ENCODE results near the gene HOXC6.
"Not testable (repeated sequence)": the region's sequence is repeated elsewhere in the genome, so short reads cannot be mapped to it uniquely, and the experiment has no call there.

Gene HOXC6

GRCh38 chr12:54038284-54038870 is 10.1 kb downstream of the HOXC6 start:
- DNase-seq (ENCODE audit: extremely low read depth in 1 of 2, low read depth in 1 of 2), result no peak

DNA sequence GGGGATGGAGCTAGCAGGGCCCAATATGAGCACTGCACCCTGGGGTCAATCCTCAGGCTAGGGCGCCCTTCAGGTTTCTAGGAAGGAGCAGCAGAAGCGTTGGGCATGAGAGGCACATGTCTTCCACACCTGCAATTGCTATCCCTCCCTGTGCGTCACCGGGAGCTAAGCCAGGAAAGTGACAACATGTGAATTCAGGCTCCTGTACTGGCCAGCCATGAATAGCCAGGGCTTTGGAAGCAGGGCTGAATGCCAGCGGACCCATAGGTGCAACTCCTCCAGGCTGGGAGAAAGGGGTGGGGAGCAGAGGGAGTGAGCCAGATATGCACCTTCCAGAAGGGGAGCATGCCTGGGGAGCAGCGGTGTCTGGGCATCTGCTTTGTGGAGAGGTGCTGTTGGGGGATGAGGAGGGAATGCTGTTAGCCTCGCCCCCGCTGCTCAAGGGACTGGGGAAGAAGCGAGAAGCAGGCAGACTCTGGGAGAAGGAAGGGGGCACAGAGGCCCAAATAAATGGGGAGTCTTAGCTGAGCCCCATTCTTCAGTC is 10.7 kb downstream of the HOXC6 start:
- DNase-seq (ENCODE audit: extremely low read depth in 1 of 2, low read depth in 1 of 2), result no peak

DNA sequence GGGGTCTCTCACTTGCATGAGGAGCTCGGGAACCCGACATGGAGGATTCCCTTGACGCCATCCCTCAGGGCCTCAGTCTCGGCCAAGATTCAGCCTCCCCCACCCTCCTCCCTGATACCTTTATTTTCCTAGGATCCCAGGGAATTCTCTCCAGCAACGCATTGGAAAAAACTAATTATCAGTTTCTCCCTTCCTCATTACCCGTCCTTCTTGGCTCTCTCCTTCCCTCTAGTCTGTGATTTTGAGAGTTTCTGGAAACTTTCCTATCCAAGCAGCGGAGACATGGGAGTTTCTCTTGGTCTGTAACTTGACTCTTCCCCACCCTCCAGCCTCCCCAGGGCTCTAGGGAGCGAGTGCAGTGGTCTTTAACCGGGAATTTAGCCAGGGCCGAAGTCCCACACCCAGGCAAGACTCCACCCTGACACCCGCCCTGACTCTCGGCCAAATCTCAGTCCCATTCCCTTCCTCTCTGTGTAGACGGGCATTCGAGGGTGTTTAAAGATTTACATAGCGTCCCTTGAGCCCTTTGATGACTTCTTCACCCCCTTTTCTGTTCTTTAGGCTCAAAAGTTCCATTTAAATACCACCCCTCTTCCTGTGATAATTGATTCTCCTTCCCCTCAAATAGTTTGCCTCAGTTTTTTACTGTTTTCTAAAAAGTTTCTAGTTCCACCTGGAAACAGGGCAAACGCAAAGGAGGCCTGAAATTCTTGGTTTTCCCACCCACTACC is 11.3 kb downstream of the HOXC6 start:
- DNase-seq (ENCODE audit: extremely low read depth in 1 of 2, low read depth in 1 of 2), result no peak

- DNase-seq (ENCODE audit: extremely low read depth in 1 of 2, low read depth in 1 of 2), result no peak
Observed at GRCh38 chr12:54040148-54040494, 11.9 kb downstream of the HOXC6 start.

DNA sequence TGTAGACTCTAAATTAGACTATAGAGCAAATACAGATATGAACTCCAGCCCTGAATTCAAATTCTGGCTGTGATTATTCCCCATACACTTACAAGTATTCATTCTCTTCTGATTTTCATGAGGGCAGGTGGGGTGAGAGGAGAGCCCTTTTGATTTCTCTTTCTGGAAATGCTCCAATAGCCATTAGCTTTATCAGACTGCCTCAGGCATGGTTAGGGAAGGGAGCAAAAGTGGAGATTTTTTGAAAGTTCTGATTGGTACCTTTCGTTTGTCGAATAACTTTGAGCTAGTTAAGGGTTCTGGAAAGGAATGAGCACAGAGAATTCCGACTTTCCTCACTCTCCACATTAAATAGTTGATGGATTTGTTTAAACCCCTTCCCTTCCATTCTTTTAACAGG is 12.4 kb downstream of the HOXC6 start:
- no peak for DNase-seq (ENCODE audit: extremely low read depth in 1 of 2, low read depth in 1 of 2)

DNA sequence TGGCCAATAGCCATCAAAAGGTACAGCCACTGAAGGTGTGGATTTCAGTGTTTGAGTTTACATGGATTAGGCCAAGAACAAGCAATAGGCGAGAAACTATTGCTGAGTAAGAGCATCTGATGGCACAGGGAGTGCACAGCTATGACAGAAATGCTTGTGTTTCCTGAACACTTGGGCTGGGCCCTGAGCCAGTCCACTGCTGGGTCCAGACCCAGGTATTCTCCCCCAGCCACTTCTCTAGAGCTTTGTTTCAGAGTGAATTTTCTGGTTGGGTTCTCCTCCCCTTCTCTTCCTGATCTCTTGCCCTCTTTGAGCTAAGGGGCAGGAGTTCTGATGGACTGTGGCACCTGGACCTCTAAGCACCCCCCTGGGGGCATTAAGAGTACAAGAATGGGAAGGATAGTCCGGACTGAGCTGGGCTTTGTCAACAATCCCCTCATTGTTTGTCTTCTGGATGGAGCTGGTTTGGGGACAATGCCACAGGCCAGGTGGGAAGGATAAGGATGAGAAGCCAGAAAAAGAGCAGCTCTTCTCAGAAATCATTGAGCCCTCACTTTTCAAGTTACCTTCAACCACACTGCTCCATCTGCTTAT is 13.0 kb downstream of the HOXC6 start:
- no peak for DNase-seq (ENCODE audit: extremely low read depth in 1 of 2, low read depth in 1 of 2)

GRCh38 chr12:54042033-54042432 is 13.8 kb downstream of the HOXC6 start:
- DNase-seq (ENCODE audit: extremely low read depth in 1 of 2, low read depth in 1 of 2), result not testable (repeated sequence)

- no peak for DNase-seq (ENCODE audit: extremely low read depth in 1 of 2, low read depth in 1 of 2)
Observed at GRCh38 chr12:54042970-54043853, 15.0 kb downstream of the HOXC6 start.

DNA sequence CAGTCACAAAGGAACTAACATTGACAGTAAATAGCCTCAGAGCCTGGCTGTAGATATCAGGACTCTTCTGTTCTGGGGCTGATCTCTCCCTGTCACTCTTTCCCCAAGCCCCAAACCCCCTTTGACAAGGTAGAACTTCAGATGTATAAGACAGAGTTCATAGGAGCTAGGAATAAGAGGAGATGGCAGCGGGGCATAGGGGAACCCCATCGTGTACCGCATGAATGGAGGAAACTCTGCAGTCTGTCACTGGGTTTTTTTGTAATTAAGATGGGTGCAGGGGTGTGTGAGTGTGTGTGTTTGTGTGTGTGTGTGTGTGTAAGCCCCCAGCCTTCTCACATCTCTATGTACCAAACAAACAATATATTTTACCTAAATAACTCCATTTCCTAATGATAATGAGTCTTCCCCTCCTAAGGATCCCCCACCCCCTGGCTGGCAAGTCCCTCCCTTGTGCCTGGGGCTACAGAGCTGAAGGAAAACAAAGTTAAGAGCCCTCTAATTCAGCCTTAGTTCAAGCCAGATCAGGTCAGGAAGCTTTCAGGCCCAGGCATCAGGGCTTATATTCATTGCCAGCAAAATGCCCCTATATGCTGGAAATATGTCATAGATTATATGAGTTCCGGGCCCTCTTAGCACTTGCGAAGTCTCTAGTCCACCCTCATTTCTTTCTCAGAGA is 16.3 kb downstream of the HOXC6 start:
- no peak for DNase-seq (ENCODE audit: extremely low read depth in 1 of 2, low read depth in 1 of 2)

DNA sequence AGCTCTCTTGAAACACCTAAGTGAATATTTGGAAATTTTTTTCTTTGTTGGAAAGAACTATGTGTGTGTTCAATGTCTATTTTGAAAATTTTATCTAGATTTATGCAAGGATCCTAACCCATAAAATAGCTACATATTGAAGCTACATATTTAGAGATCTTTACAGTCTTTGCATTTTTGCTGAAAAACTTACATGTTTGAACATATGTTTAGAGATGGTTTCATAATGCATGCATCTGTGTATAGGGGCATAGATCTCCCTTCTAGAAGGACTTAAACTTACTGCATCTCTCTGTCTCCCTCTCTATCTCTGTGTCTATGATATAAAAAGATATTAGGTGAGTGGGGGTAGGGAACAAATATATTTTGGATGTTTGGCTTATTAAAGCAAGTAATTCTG is 17.2 kb downstream of the HOXC6 start:
- DNase-seq (ENCODE audit: extremely low read depth in 1 of 2, low read depth in 1 of 2), result no peak

- DNase-seq (ENCODE audit: extremely low read depth in 1 of 2, low read depth in 1 of 2), result no peak
Observed at GRCh38 chr12:54045868-54046521, 17.8 kb downstream of the HOXC6 start.

DNA sequence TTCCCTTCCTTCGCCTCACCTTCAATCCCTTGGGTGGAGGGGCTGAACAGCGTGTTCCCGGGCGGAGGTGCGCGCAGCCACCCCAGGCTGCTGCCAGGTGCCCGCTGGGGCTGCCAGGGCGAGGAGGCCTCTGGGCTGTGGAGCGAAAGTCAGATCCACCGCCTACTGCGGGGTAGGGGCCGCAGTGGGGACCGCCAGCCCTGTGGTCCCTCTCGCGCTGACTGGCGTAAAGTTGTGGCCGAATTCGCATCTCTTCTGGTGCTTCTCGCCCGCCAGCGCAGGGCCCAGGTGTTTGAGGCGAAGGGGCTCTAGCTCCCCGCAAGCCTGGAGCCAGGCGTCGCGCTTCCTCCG is 18.5 kb downstream of the HOXC6 start:
- no peak for DNase-seq (ENCODE audit: extremely low read depth in 1 of 2, low read depth in 1 of 2)

DNA sequence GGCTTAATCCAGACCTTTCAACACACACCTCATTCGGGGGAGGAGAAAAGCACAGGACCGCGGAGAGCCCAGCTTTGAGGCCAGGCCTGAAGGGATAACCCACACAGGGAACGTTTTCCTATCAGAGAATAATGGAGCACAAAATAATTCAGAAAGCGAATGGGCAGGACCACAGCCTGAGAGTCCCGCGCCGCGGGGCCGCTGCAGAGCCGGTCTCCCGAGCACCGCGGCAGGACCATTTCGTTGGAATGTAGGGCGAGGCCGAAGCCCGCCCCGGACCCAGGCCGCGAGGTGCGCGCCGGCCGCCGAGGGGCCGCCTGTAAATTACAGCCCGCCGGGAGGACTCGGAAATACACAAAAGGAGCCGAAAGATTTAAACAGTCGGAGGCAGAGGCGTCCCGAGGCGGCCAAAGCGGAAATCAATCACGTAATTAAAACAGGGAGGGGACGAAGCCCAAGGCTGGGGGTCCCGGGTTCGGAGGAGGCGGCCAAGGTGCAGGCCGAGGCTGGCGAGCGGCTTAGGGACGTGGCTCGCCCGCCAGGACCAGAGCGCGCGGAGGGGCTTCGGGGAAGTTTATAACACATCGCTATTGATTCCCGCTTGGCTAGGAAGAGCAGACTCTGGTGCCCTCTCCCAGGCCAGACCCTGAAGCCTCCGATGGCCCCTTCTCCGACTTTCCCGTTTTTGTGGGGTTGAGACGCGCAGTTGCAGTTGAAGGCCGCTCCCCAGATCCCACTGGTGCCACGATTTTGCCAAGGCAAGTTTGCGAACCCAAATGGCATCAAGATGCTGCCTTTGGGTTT is 19.1 kb downstream of the HOXC6 start:
- no peak for DNase-seq (ENCODE audit: extremely low read depth in 1 of 2, low read depth in 1 of 2)

GRCh38 chr12:54047964-54048303 is 19.7 kb downstream of the HOXC6 start:
- no peak for DNase-seq (ENCODE audit: extremely low read depth in 1 of 2, low read depth in 1 of 2)

GRCh38 chr12:54048406-54049093 is 20.3 kb downstream of the HOXC6 start:
- DNase-seq (ENCODE audit: extremely low read depth in 1 of 2, low read depth in 1 of 2), result no peak

GRCh38 chr12:54049108-54049507 is 20.9 kb downstream of the HOXC6 start:
- no peak for DNase-seq (ENCODE audit: extremely low read depth in 1 of 2, low read depth in 1 of 2)

GRCh38 chr12:54050482-54050810 is 22.2 kb downstream of the HOXC6 start:
- DNase-seq (ENCODE audit: extremely low read depth in 1 of 2, low read depth in 1 of 2), result no peak

DNA sequence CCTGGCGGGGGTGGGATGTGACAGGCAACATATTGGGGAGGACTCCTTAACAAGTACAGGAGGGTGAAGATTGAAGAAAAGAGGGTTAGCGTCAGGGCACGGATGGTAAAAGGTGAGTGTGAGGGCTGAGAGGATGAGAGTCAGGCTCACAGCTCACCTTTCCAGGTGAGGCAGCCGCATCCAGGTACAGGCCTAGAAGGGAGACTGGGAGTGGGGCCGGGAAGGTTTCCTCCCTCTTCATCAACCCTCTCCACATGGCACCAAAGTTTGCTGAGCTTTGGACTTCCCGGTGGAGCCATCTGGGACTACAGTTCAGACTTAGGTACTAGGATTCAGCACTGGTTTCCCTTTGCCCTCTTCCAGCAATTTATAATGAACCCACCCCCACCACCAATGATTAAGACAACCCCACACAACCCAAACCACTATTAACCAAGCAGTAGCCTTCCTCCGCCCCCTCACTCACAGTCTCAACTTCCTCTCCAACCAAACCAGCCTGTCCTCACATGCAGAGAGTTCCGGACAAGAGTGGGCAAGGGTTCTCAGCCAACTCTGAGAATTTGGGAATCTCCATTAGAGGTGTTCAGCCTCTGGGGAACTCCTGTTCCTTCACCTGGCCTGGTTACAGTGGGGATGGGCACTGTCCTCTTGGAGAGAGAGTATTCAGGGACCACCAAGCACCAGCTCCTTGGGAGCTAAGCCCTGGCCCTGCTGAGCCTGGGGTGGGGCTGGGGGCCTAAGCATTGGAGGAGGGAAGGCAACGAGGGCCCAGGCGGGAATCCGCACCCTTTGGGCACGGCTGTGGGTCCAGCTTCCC is 23.0 kb downstream of the HOXC6 start:
- DNase-seq (ENCODE audit: extremely low read depth in 1 of 2, low read depth in 1 of 2), result no peak
